ENCODE measurements around the gene CALM1. TPM values are rescaled to one million over a fixed set of nuclear protein-coding genes. Genes with fewer than 3 reads are reported as not detected.
A peak's percentile ranks its signal among the peaks of the same experiment; 100 is the strongest.

Gene CALM1
- total RNA-seq, 1 donor from 2014 or later, result 634 TPM

DNA sequence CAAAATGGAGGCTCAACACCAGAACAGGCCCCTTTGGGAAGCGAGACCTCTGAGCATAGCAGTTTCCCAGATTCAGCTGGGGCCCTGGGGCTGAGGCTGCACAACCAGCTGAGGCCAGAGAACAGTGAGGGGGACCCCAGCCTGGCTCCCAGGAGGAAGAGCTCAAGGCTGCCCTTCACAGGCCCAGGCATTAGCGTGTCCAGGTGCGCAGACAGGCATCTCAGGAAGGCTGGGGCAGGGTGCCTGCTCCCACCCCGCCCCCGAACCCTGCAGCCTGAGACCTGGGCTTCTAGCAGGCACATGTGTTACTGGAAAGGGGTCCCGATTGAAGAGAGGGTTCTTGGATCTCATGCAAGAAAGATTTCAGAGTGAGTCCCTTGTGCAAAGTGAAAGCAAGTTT is 27.2 kb downstream of the CALM1 start:
- TF ChIP-seq, protein P1, sequence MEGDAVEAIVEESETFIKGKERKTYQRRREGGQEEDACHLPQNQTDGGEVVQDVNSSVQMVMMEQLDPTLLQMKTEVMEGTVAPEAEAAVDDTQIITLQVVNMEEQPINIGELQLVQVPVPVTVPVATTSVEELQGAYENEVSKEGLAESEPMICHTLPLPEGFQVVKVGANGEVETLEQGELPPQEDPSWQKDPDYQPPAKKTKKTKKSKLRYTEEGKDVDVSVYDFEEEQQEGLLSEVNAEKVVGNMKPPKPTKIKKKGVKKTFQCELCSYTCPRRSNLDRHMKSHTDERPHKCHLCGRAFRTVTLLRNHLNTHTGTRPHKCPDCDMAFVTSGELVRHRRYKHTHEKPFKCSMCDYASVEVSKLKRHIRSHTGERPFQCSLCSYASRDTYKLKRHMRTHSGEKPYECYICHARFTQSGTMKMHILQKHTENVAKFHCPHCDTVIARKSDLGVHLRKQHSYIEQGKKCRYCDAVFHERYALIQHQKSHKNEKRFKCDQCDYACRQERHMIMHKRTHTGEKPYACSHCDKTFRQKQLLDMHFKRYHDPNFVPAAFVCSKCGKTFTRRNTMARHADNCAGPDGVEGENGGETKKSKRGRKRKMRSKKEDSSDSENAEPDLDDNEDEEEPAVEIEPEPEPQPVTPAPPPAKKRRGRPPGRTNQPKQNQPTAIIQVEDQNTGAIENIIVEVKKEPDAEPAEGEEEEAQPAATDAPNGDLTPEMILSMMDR (IDR thresholded peaks at IDR 0.05; ENCODE audit: unreplicated experiment), result no peak
- H3K9me3 Mint-ChIP-seq (ENCODE audit: unreplicated experiment), result no peaks in the 10 kb centered on the region
- no peak overlapping the region for H3K4me3 Mint-ChIP-seq (ENCODE audit: unreplicated experiment)
- peaks cover 35% of the 10 kb centered on the region for H3K4me1 Mint-ChIP-seq (ENCODE audit: unreplicated experiment)
- no peak overlapping the region for H3K27ac Mint-ChIP-seq (ENCODE audit: unreplicated experiment)
- peaks cover 11% of the 10 kb centered on the region for H3K27me3 Mint-ChIP-seq (ENCODE audit: unreplicated experiment)
- peaks cover 7% of the 10 kb centered on the region for H3K36me3 Mint-ChIP-seq (ENCODE audit: low read depth, unreplicated experiment)
- DNase-seq (ENCODE audit: low spot score), result no peak

DNA sequence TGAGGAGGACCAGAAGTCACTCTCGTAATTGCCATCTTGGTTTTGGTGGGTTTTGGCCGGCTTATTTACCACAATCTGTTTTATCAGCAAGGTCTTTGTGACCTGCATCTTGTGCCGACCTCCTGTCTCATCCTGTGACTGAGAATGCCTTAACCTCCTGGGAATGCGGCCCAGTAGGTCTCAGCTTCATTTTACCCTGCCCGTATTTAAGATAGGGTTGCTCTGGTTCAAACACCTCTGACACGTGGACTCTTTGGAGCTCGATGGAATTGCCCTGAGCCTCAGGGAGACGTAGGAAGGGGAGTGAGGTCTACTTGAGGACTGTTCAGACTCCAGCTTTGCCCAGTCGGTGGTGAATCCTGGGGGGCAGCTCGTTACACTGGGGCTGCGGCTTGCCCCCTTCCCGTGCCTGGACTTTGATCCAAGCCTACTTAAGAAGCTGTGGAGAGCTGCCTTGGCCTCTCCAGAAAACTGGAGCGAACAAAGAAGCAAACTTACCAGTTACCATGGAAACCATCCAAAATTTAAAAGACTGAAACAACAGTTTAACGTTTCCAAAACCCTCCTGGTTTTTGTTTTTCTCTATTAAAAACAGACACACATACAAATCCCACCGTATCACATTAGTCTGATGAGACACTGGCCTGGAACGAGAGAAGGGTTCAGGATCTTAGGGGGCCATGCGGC is 28.0 kb downstream of the CALM1 start:
- Mint-ChIP-seq H3K9me3 (ENCODE audit: unreplicated experiment) (no peaks in the 10 kb centered on the region), H3K4me3 (ENCODE audit: unreplicated experiment) (no peak overlapping the region), H3K27me3 (ENCODE audit: unreplicated experiment) (peaks cover 13% of the 10 kb centered on the region), H3K4me1 (ENCODE audit: unreplicated experiment) (peaks cover 35% of the 10 kb centered on the region), H3K36me3 (ENCODE audit: low read depth, unreplicated experiment) (peaks cover 7% of the 10 kb centered on the region), H3K27ac (ENCODE audit: unreplicated experiment) (no peak overlapping the region)
- TF ChIP-seq, protein P1 (IDR thresholded peaks at IDR 0.05; ENCODE audit: unreplicated experiment), result no peak
- no peak for DNase-seq (ENCODE audit: low spot score)

DNA sequence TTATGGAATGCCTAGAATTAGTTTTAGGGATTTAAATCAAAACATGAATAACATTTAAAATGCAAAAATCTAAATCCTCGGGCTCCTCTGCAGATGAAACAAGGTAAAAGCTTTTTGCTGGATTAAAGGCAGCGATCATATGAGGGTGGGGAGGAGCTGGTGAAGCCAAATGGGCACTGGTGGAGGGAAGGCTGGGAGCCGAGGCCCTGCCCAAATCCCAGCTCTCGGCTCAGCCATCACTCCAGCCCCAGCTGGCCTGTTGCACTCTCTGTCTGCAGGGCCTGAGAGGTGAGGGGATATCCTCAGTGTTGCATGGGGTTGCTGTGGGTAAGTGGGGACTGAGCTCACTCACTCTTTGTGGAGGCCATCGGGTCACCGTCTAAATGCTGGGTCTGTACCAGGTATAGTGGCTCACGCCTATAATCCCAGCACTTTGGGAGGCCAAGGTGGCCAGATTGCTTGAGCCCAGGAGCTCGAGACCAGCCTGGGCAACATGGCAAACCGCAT is 28.6 kb downstream of the CALM1 start:
- Mint-ChIP-seq H3K9me3 (ENCODE audit: unreplicated experiment) (no peaks in the 10 kb centered on the region), H3K4me3 (ENCODE audit: unreplicated experiment) (no peak overlapping the region), H3K27me3 (ENCODE audit: unreplicated experiment) (peaks cover 11% of the 10 kb centered on the region), H3K27ac (ENCODE audit: unreplicated experiment) (no peak overlapping the region), H3K4me1 (ENCODE audit: unreplicated experiment) (peaks cover 41% of the 10 kb centered on the region), H3K36me3 (ENCODE audit: low read depth, unreplicated experiment) (peaks cover 7% of the 10 kb centered on the region)
- TF ChIP-seq, protein P1 (IDR thresholded peaks at IDR 0.05; ENCODE audit: unreplicated experiment), result no peak
- no peak for DNase-seq (ENCODE audit: low spot score)

DNA sequence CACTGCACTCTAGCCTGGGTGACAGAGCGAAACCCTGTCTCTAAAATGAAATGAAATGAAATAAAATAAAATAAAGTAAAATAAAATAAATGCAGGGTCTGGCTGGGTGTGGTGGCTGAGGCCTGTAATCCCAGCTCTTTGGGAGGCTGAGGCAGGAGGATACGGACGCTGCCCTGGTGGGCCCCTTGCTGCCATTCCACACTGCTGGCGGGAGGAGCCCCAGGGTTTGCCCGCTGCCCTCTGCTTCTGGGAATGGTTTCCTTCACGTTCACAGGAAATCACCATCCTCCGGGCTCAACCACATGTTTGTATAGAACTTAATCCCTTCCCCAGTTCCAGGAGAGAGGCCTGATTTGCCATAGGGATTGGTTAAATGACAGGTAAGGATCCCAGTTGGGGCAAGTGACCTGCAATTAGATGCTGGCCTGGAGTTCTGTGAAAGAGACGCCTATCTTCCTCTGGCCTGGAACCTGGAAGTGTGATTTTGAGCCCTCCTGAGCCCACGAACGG is 29.3 kb downstream of the CALM1 start:
- TF ChIP-seq, protein P1 (IDR thresholded peaks at IDR 0.05; ENCODE audit: unreplicated experiment), result no peak
- peaks cover 3% of the 10 kb centered on the region for H3K36me3 Mint-ChIP-seq (ENCODE audit: low read depth, unreplicated experiment)
- peaks cover 45% of the 10 kb centered on the region for H3K4me1 Mint-ChIP-seq (ENCODE audit: unreplicated experiment)
- H3K4me3 Mint-ChIP-seq (ENCODE audit: unreplicated experiment), result no peak overlapping the region
- peaks cover 11% of the 10 kb centered on the region for H3K27me3 Mint-ChIP-seq (ENCODE audit: unreplicated experiment)
- peak overlapping the region; percentile 55 for H3K27ac Mint-ChIP-seq (ENCODE audit: unreplicated experiment)
- no peak for DNase-seq (ENCODE audit: low spot score)
- no peaks in the 10 kb centered on the region for H3K9me3 Mint-ChIP-seq (ENCODE audit: unreplicated experiment)

DNA sequence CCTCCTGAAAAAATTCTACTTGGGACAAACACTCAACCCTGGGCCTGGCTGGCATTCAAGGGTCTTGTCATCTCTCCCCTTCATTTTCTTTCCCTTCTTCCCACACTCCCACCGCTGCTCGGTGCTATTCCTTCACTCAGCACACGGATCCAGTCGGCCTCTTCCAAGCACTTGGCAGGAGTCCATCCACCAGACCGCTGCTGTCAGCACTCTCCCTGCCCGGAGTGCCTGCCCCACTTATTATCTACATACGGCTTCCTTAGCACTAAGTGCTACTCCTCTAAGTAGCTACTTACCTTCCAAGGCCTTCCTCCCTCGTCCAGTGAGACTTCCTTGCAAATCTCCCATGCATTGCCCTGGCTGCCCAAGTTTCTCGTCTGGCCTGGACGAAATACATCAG is 29.8 kb downstream of the CALM1 start:
- no peak overlapping the region for H3K4me3 Mint-ChIP-seq (ENCODE audit: unreplicated experiment)
- H3K27me3 Mint-ChIP-seq (ENCODE audit: unreplicated experiment), result peaks cover 13% of the 10 kb centered on the region
- no peak for DNase-seq (ENCODE audit: low spot score)
- peaks cover 3% of the 10 kb centered on the region for H3K36me3 Mint-ChIP-seq (ENCODE audit: low read depth, unreplicated experiment)
- peak overlapping the region; percentile 23 for H3K27ac Mint-ChIP-seq (ENCODE audit: unreplicated experiment)
- peaks cover 48% of the 10 kb centered on the region for H3K4me1 Mint-ChIP-seq (ENCODE audit: unreplicated experiment)
- TF ChIP-seq, protein P1 (IDR thresholded peaks at IDR 0.05; ENCODE audit: unreplicated experiment), result no peak
- no peaks in the 10 kb centered on the region for H3K9me3 Mint-ChIP-seq (ENCODE audit: unreplicated experiment)
